Measurements from ENCODE around the gene C4B.

- TF ChIP-seq, protein P1, sequence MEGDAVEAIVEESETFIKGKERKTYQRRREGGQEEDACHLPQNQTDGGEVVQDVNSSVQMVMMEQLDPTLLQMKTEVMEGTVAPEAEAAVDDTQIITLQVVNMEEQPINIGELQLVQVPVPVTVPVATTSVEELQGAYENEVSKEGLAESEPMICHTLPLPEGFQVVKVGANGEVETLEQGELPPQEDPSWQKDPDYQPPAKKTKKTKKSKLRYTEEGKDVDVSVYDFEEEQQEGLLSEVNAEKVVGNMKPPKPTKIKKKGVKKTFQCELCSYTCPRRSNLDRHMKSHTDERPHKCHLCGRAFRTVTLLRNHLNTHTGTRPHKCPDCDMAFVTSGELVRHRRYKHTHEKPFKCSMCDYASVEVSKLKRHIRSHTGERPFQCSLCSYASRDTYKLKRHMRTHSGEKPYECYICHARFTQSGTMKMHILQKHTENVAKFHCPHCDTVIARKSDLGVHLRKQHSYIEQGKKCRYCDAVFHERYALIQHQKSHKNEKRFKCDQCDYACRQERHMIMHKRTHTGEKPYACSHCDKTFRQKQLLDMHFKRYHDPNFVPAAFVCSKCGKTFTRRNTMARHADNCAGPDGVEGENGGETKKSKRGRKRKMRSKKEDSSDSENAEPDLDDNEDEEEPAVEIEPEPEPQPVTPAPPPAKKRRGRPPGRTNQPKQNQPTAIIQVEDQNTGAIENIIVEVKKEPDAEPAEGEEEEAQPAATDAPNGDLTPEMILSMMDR (IDR thresholded peaks at IDR 0.05), result no peak
- TF ChIP-seq POLR2A (IDR thresholded peaks at IDR 0.05), result no peak
Observed at GRCh38 chr6:31969712-31970603, 44.6 kb upstream of the C4B start.

Data from vagina (tissue), 2 donors.